ENCODE measurements around the gene STARD3.

STARD3 gene

DNA sequence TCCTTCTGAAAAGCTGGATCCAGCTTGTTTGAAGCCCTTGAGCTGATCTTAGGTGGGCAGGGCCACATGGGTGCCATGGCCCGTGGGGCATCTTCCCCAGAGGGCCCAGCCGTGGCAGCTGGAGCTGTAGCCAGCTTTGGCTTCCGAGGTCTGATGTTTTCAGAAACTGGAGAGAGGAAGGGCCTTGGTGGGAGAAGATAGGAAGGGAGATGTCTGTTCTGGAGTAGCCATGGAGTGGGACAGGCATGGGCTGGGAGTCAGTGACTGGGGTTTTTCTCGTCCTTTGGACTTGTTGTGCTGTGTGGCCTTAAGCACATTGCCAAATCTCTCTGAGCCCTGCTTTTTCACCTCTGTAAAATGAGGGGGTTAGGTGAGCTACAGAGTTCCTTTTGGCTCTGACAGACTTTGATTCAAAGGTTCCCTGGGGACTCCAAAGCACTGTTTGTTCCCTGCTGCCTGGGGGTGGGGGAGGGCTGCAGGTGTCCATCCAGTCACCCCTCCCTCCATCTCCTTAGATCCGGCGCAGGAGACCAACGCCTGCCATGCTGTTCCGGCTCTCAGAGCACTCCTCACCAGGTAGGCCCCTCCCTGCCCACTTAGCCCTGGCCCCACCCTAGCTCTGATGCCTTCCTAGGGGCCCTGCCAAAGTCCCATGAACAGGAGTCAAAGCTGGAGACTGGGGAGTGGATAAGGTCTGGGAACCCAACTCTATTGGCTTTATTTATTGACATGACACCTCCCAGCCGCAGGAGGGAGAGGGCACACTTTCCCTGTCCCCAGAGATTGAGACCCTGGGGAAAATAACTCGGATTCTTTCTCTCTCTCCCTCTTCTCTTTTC lies 8.1 kb upstream of the STARD3 start:
- no peak overlapping the region for H3K4me3 ChIP-seq (ENCODE audit: low read length)
- TF ChIP-seq, protein P1, sequence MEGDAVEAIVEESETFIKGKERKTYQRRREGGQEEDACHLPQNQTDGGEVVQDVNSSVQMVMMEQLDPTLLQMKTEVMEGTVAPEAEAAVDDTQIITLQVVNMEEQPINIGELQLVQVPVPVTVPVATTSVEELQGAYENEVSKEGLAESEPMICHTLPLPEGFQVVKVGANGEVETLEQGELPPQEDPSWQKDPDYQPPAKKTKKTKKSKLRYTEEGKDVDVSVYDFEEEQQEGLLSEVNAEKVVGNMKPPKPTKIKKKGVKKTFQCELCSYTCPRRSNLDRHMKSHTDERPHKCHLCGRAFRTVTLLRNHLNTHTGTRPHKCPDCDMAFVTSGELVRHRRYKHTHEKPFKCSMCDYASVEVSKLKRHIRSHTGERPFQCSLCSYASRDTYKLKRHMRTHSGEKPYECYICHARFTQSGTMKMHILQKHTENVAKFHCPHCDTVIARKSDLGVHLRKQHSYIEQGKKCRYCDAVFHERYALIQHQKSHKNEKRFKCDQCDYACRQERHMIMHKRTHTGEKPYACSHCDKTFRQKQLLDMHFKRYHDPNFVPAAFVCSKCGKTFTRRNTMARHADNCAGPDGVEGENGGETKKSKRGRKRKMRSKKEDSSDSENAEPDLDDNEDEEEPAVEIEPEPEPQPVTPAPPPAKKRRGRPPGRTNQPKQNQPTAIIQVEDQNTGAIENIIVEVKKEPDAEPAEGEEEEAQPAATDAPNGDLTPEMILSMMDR (conservative IDR thresholded peaks at IDR 0.05; ENCODE audit: low read depth, low read length), result no peak
- no peak for DNase-seq (ENCODE audit: low read depth)

DNA sequence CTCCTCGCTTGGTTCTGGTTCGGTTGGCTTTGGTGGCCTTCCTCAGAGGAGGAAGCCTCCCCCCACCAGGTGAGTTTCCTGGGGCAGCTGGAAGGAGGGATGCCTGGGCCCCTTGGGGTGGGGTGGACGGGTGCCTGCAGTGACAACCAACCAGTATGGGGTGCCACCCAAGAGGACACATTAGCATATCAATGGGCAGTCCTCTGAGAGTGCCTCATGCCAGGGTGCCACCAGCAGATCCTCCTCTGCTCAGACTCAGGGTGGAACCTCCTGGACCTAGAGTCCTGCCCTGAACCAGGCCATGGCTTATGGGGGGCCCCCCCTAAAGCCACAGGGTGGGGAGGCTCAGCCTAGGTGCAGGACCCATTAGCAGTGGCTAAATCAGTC lies 7.5 kb upstream of the STARD3 start:
- H3K4me3 ChIP-seq (ENCODE audit: low read length), result no peak overlapping the region
- TF ChIP-seq, protein P1 (conservative IDR thresholded peaks at IDR 0.05; ENCODE audit: low read depth, low read length), result no peak
- no peak for DNase-seq (ENCODE audit: low read depth)

DNA sequence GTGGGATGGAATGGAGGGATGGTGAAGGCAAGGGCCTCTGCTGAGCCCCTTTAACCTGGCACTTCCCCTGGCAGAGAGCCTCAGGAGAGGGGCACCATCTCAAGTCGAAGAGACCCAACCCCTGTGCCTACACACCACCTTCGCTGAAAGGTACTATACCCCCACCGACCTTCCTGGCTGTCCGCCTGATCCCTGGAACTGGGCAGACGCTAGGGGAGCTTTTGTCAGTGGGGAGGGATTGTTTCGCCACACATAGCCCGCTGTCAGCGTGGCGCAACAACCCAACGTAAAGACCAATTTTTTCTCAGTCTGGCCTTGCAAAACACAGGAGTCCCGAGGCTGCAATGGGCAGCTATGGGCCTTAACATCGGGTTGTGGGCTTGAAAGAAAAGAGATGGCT lies 7.0 kb upstream of the STARD3 start:
- no peak for DNase-seq (ENCODE audit: low read depth)
- H3K4me3 ChIP-seq (ENCODE audit: low read length), result no peak overlapping the region
- TF ChIP-seq, protein P1 (conservative IDR thresholded peaks at IDR 0.05; ENCODE audit: low read depth, low read length), result no peak

DNA sequence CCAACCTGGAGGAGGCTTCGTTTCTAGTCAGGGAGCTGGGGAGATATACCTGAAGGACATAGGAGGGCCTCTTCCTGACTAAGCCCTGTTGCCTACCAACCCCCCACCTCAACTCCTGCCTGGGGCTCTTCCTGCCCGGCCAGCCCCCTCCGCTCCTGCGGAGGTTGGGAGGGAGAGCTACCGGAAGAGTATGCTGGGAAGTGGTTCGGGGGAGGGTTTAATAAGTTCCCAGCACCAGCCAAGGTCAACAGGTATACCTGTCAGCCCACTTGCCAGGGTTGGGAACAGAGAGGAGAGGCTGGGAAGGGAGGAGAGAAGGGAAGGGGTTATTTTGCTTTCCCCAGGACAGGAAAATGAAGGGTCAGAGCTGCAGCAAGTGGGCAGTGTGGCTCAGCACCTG lies 5.5 kb upstream of the STARD3 start:
- no peak for DNase-seq (ENCODE audit: low read depth)
- no peak overlapping the region for H3K4me3 ChIP-seq (ENCODE audit: low read length)
- TF ChIP-seq, protein P1 (conservative IDR thresholded peaks at IDR 0.05; ENCODE audit: low read depth, low read length), result no peak

DNA sequence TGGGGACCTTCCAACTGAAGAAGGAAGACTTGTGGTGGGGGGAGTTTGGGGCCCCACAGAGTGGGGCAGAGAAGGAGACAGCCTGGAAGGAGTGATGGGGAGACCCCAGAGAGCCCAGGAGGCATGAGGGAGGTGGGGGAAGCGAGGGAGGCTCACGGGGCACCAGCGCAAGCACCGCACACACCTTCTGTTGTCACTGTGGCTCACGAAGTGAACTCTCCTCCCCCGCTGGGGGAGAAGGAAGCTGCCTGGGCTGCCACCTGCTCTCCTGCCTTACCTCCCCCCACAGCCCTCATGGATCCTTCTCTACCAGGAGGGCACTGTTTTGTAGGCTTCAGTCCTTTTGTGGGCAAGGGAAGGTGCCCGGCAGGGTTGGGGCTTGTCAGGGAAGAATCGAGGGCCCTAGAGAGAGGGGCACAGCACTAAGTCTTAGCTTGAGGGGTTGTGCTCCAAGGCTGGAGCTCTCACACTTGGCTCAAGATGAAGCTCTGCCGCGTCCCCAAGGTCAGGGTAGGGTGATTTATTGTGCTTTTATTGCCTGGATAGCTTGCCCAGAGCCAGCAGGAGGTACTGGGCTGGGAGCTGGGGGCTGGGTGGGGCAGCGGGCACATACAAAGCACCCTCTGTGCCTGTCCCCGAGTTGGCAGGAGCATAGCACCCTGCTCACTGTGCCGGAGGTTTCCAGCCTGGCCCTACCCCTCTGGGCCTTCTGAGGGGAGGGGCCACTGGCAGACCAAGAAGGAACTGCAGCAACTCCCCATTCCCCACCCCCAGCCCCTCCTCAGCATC lies 4.6 kb upstream of the STARD3 start:
- no peak overlapping the region for H3K4me3 ChIP-seq (ENCODE audit: low read length)
- no peak for DNase-seq (ENCODE audit: low read depth)
- TF ChIP-seq, protein P1 (conservative IDR thresholded peaks at IDR 0.05; ENCODE audit: low read depth, low read length), result no peak

DNA sequence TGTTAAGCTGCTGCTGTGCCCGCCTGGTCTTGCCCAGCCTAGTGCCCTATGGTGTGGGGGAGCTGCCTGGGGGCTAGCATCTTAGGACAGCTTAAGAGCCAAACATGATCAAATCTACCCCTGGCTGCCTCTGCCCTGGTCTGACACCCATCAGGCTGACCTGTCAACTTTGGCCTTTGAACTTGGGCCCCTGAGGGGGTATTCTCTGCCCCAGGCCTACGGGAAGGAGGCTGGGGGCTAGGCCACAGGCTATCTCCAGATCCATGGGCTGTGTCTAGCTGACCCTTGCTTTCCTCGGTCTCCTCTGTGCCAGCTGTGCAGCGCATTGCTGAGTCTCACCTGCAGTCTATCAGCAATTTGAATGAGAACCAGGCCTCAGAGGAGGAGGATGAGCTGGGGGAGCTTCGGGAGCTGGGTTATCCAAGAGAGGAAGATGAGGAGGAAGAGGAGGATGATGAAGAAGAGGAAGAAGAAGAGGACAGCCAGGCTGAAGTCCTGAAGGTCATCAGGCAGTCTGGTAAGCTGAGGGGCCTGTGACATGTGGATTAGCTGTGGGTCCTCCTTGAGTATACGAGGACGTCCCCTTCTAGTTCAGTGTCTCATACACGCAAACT lies 3.3 kb upstream of the STARD3 start:
- TF ChIP-seq, protein P1 (conservative IDR thresholded peaks at IDR 0.05; ENCODE audit: low read depth, low read length), result no peak
- DNase-seq (ENCODE audit: low read depth), result no peak
- H3K4me3 ChIP-seq (ENCODE audit: low read length), result no peak overlapping the region
